Measurements from ENCODE around the gene BDH1.

BDH1 gene

GRCh38 chr3:197578376-197578775 lies 22.6 kb upstream of the BDH1 start (continued):
- TF ChIP-seq CSRNP3 (CRISPR knock-in tag; IDR thresholded peaks at IDR 0.05) (no peak), ISL1 (CRISPR knock-in tag; IDR thresholded peaks at IDR 0.05) (no peak), PPARA (CRISPR knock-in tag; IDR thresholded peaks at IDR 0.05; ENCODE audit: borderline replicate concordance) (no peak), ZNF8 (CRISPR knock-in tag; IDR thresholded peaks at IDR 0.05) (no peak), ZFP30 (CRISPR knock-in tag; IDR thresholded peaks at IDR 0.05) (no peak)
- TF ChIP-seq, protein P1, sequence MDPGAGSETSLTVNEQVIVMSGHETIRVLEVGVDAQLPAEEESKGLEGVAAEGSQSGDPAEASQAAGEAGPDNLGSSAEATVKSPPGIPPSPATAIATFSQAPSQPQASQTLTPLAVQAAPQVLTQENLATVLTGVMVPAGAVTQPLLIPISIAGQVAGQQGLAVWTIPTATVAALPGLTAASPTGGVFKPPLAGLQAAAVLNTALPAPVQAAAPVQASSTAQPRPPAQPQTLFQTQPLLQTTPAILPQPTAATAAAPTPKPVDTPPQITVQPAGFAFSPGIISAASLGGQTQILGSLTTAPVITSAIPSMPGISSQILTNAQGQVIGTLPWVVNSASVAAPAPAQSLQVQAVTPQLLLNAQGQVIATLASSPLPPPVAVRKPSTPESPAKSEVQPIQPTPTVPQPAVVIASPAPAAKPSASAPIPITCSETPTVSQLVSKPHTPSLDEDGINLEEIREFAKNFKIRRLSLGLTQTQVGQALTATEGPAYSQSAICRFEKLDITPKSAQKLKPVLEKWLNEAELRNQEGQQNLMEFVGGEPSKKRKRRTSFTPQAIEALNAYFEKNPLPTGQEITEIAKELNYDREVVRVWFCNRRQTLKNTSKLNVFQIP (CRISPR knock-in tag; IDR thresholded peaks at IDR 0.05; ENCODE audit: borderline replicate concordance, low read depth), result no peak

- ATAC-seq, result no peak
These were observed 21.8 kb upstream of the BDH1 start for GRCh38 chr3:197577366-197578074.

DNA sequence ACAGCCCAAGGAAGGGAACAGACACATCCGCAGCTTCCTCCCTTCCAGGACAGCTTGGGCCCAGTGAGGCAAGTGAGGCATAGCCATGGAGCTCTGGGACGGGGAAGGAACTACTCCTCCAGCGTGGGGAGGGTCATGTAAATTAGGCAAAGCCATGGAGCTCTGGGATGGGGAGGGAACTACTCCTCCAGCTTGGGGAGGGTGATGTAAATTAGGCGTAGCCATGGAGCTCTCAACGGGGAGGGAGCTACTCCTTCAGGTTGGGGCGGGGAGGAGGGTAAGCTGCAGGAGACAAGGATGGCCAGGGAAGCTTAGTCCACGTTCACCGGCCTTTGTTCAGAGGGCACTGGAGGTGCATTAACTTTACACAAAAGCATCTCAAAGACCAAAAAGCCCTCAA lies 21.1 kb upstream of the BDH1 start:
- no peak for TF ChIP-seq CSDC2 (CRISPR knock-in tag; IDR thresholded peaks at IDR 0.05)
- TF ChIP-seq ISL1 (CRISPR knock-in tag; IDR thresholded peaks at IDR 0.05), result no peak
- TF ChIP-seq, protein P1 (CRISPR knock-in tag; IDR thresholded peaks at IDR 0.05; ENCODE audit: borderline replicate concordance, low read depth), result no peak
- TF ChIP-seq ZNF8 (CRISPR knock-in tag; IDR thresholded peaks at IDR 0.05), result no peak
- no peak for TF ChIP-seq ZNF565 (CRISPR knock-in tag; conservative IDR thresholded peaks at IDR 0.05; ENCODE audit: low read depth)
- no peak for TF ChIP-seq ZNF70 (CRISPR knock-in tag; IDR thresholded peaks at IDR 0.05)
- ATAC-seq, result no peak

More at GRCh38 chr3:197577366-197578074, 21.8 kb upstream of the BDH1 start:
- TF ChIP-seq ESRRG (CRISPR knock-in tag; IDR thresholded peaks at IDR 0.05), result no peak
- no peak for TF ChIP-seq TCF4 (CRISPR knock-in tag; IDR thresholded peaks at IDR 0.05; ENCODE audit: borderline replicate concordance)
- no peak for TF ChIP-seq ISL1 (CRISPR knock-in tag; IDR thresholded peaks at IDR 0.05)
- no peak for TF ChIP-seq ZNF70 (CRISPR knock-in tag; IDR thresholded peaks at IDR 0.05)
- TF ChIP-seq ZNF8 (CRISPR knock-in tag; IDR thresholded peaks at IDR 0.05), result no peak
- no peak for TF ChIP-seq ARNTL (CRISPR knock-in tag; IDR thresholded peaks at IDR 0.05; ENCODE audit: borderline replicate concordance, low read depth)
- TF ChIP-seq ZFP30 (CRISPR knock-in tag; IDR thresholded peaks at IDR 0.05), result no peak
- no peak for TF ChIP-seq SNAI2 (CRISPR knock-in tag; IDR thresholded peaks at IDR 0.05)
- no peak for TF ChIP-seq TSHZ2 (CRISPR knock-in tag; IDR thresholded peaks at IDR 0.05)
- no peak for TF ChIP-seq ZFP3 (CRISPR knock-in tag; IDR thresholded peaks at IDR 0.05)
- TF ChIP-seq, protein P2, sequence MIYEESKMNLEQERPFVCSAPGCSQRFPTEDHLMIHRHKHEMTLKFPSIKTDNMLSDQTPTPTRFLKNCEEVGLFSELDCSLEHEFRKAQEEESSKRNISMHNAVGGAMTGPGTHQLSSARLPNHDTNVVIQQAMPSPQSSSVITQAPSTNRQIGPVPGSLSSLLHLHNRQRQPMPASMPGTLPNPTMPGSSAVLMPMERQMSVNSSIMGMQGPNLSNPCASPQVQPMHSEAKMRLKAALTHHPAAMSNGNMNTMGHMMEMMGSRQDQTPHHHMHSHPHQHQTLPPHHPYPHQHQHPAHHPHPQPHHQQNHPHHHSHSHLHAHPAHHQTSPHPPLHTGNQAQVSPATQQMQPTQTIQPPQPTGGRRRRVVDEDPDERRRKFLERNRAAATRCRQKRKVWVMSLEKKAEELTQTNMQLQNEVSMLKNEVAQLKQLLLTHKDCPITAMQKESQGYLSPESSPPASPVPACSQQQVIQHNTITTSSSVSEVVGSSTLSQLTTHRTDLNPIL (CRISPR knock-in tag; IDR thresholded peaks at IDR 0.05; ENCODE audit: low read depth), result no peak
- no peak for TF ChIP-seq TOX (CRISPR knock-in tag; IDR thresholded peaks at IDR 0.05; ENCODE audit: borderline replicate concordance)
- no peak for TF ChIP-seq GLIS3 (CRISPR knock-in tag; IDR thresholded peaks at IDR 0.05)
- no peak for TF ChIP-seq BACH2 (CRISPR knock-in tag; IDR thresholded peaks at IDR 0.05; ENCODE audit: borderline replicate concordance)
